ENCODE results near the gene DNAJC25.
A peak's percentile ranks its signal among the peaks of the same experiment; 100 is the strongest.
"Not testable (repeated sequence)": the region's sequence is repeated elsewhere in the genome, so short reads cannot be mapped to it uniquely, and the experiment has no call there.

Gene DNAJC25

GRCh38 chr9:111645806-111646205 lies 14.7 kb downstream of the DNAJC25 start:
- Mint-ChIP-seq H3K27me3 (no peaks in the 10 kb centered on the region), H3K4me3 (no peak overlapping the region), H3K36me3 (peaks cover 55% of the 10 kb centered on the region), H3K9me3 (no peaks in the 10 kb centered on the region), H3K27ac (no peak overlapping the region), H3K4me1 (no peaks in the 10 kb centered on the region)
- no peak for ATAC-seq

- Mint-ChIP-seq H3K27ac (no peak overlapping the region), H3K27me3 (no peaks in the 10 kb centered on the region), H3K36me3 (peaks cover 55% of the 10 kb centered on the region), H3K9me3 (no peaks in the 10 kb centered on the region), H3K4me3 (no peak overlapping the region), H3K4me1 (no peaks in the 10 kb centered on the region)
- no peak for ATAC-seq
Measured at GRCh38 chr9:111646417-111646816, 15.3 kb downstream of the DNAJC25 start.

GRCh38 chr9:111648066-111648465 lies 16.9 kb downstream of the DNAJC25 start:
- no peak overlapping the region for H3K4me3 Mint-ChIP-seq
- H3K27me3 Mint-ChIP-seq, result no peaks in the 10 kb centered on the region
- no peak overlapping the region for H3K27ac Mint-ChIP-seq
- no peaks in the 10 kb centered on the region for H3K9me3 Mint-ChIP-seq
- no peaks in the 10 kb centered on the region for H3K4me1 Mint-ChIP-seq
- no peak for ATAC-seq
- peaks cover 54% of the 10 kb centered on the region for H3K36me3 Mint-ChIP-seq

GRCh38 chr9:111649016-111649415 lies 17.9 kb downstream of the DNAJC25 start:
- peaks cover 52% of the 10 kb centered on the region for H3K36me3 Mint-ChIP-seq
- H3K27ac Mint-ChIP-seq, result no peak overlapping the region
- H3K27me3 Mint-ChIP-seq, result no peaks in the 10 kb centered on the region
- H3K4me3 Mint-ChIP-seq, result no peak overlapping the region
- ATAC-seq, result no peak
- H3K9me3 Mint-ChIP-seq, result no peaks in the 10 kb centered on the region
- H3K4me1 Mint-ChIP-seq, result no peaks in the 10 kb centered on the region

- Mint-ChIP-seq H3K27ac (no peak overlapping the region), H3K36me3 (peaks cover 12% of the 10 kb centered on the region), H3K27me3 (no peaks in the 10 kb centered on the region), H3K4me3 (no peak overlapping the region), H3K9me3 (no peaks in the 10 kb centered on the region), H3K4me1 (peaks cover 9% of the 10 kb centered on the region)
- no peak for ATAC-seq
Measured at GRCh38 chr9:111657051-111657450, 25.9 kb downstream of the DNAJC25 start.

- Mint-ChIP-seq H3K9me3 (no peaks in the 10 kb centered on the region), H3K27me3 (no peaks in the 10 kb centered on the region), H3K4me3 (no peak overlapping the region), H3K27ac (no peak overlapping the region), H3K4me1 (peaks cover 25% of the 10 kb centered on the region), H3K36me3 (peaks cover 8% of the 10 kb centered on the region)
- no peak for ATAC-seq
Measured at GRCh38 chr9:111658943-111659342, 27.8 kb downstream of the DNAJC25 start.

GRCh38 chr9:111659691-111660090 lies 28.6 kb downstream of the DNAJC25 start:
- Mint-ChIP-seq H3K27me3 (no peaks in the 10 kb centered on the region), H3K9me3 (no peaks in the 10 kb centered on the region), H3K27ac (no peak overlapping the region), H3K4me3 (no peak overlapping the region), H3K36me3 (peaks cover 6% of the 10 kb centered on the region), H3K4me1 (peaks cover 25% of the 10 kb centered on the region)
- no peak for ATAC-seq

GRCh38 chr9:111661150-111661801 lies 30.1 kb downstream of the DNAJC25 start, which contains the start of gene GNG10:
TSS of gene GNG10 (plus strand) at chr9:111661605. CDS start at chr9:111661635, 30 bp downstream.
- Mint-ChIP-seq H3K4me1 (peaks cover 25% of the 10 kb centered on the region), H3K27ac (peak within 1 kb of the TSS; percentile 87), H3K27me3 (no peaks in the 10 kb centered on the region), H3K9me3 (no peaks in the 10 kb centered on the region), H3K4me3 (peak within 1 kb of the TSS; percentile 89), H3K36me3 (peaks cover 6% of the 10 kb centered on the region)
- ATAC-seq, result peak; percentile 95

GRCh38 chr9:111661802-111662521 lies 30.8 kb downstream of the DNAJC25 start:
- Mint-ChIP-seq H3K27me3 (no peaks in the 10 kb centered on the region), H3K4me3 (peak overlapping the region; percentile 89), H3K36me3 (peaks cover 10% of the 10 kb centered on the region), H3K27ac (peak overlapping the region; percentile 87), H3K4me1 (peaks cover 25% of the 10 kb centered on the region), H3K9me3 (no peaks in the 10 kb centered on the region)
- ATAC-seq, result peak; percentile 71

GRCh38 chr9:111662576-111663300 lies 31.6 kb downstream of the DNAJC25 start:
- Mint-ChIP-seq H3K4me1 (peaks cover 25% of the 10 kb centered on the region), H3K4me3 (peak overlapping the region; percentile 89), H3K27me3 (no peaks in the 10 kb centered on the region), H3K36me3 (peaks cover 14% of the 10 kb centered on the region), H3K27ac (peak overlapping the region; percentile 87), H3K9me3 (no peaks in the 10 kb centered on the region)
- no peak for ATAC-seq

GRCh38 chr9:111663301-111663823 lies 32.2 kb downstream of the DNAJC25 start:
- H3K36me3 Mint-ChIP-seq, result peaks cover 16% of the 10 kb centered on the region
- peaks cover 25% of the 10 kb centered on the region for H3K4me1 Mint-ChIP-seq
- no peak overlapping the region for H3K4me3 Mint-ChIP-seq
- no peaks in the 10 kb centered on the region for H3K9me3 Mint-ChIP-seq
- no peak overlapping the region for H3K27ac Mint-ChIP-seq
- ATAC-seq, result no peak
- H3K27me3 Mint-ChIP-seq, result no peaks in the 10 kb centered on the region

- H3K27ac Mint-ChIP-seq, result no peak overlapping the region
- peaks cover 5% of the 10 kb centered on the region for H3K4me1 Mint-ChIP-seq
- no peak overlapping the region for H3K4me3 Mint-ChIP-seq
- H3K9me3 Mint-ChIP-seq, result no peaks in the 10 kb centered on the region
- ATAC-seq, result no peak
- H3K27me3 Mint-ChIP-seq, result no peaks in the 10 kb centered on the region
- peaks cover 32% of the 10 kb centered on the region for H3K36me3 Mint-ChIP-seq
Measured at GRCh38 chr9:111668026-111668573, 37.0 kb downstream of the DNAJC25 start.

- H3K27me3 Mint-ChIP-seq, H3K4me1 Mint-ChIP-seq, H3K27ac Mint-ChIP-seq, ATAC-seq, H3K4me3 Mint-ChIP-seq, H3K9me3 Mint-ChIP-seq: not testable (repeated sequence)
- peaks cover 27% of the 10 kb centered on the region for H3K36me3 Mint-ChIP-seq
Measured at GRCh38 chr9:111668601-111669000, 37.5 kb downstream of the DNAJC25 start.

- Mint-ChIP-seq H3K27ac (no peak overlapping the region), H3K36me3 (peaks cover 39% of the 10 kb centered on the region), H3K9me3 (no peaks in the 10 kb centered on the region), H3K4me3 (no peak overlapping the region), H3K4me1 (no peaks in the 10 kb centered on the region), H3K27me3 (no peaks in the 10 kb centered on the region)
- no peak for ATAC-seq
Measured at GRCh38 chr9:111674319-111674718, 43.2 kb downstream of the DNAJC25 start.

GRCh38 chr9:111676116-111676515 lies 45.0 kb downstream of the DNAJC25 start:
- H3K27ac Mint-ChIP-seq, result no peak overlapping the region
- H3K4me1 Mint-ChIP-seq, result no peaks in the 10 kb centered on the region
- ATAC-seq, result no peak
- H3K27me3 Mint-ChIP-seq, result no peaks in the 10 kb centered on the region
- no peak overlapping the region for H3K4me3 Mint-ChIP-seq
- no peaks in the 10 kb centered on the region for H3K9me3 Mint-ChIP-seq
- peaks cover 32% of the 10 kb centered on the region for H3K36me3 Mint-ChIP-seq

Measured in stimulated activated memory B cell treated with anti-CD40 and anti-IgM and Interleukin-4, amounts not matched to agents 10 μg/mL and 1 μg/mL and 100 μg/mL, for 72 hours (primary cell).